Fibroblast of lung (primary cell): Measurements from ENCODE around the gene CAMK1D.

Experiments used
- EZH2 ChIP-seq: IDR thresholded peaks from 2 replicates; pipeline ENCODE4 v1.5.1; 2012; ENCODE audit warnings: low read length, control low read depth, mild to moderate bottlenecking; ENCODE audit errors: missing control alignments
- TF ChIP-seq, protein P1 (sequence below), 2 donors: IDR thresholded peaks in 1 of 2; conservative IDR thresholded peaks in 1 of 2; 1 replicate in 1 of 2; 2 replicates in 1 of 2; pipeline ENCODE4 v1.5.1; 2011 to 2012; ENCODE audit warnings: low read length in 2 of 2, control low read depth in 1 of 2, inconsistent platforms in 1 of 2, low read depth in 1 of 2, mild to moderate bottlenecking in 1 of 2

GRCh38 chr10:12704488-12704887 lies 355.1 kb downstream of the CAMK1D start:
- TF ChIP-seq, protein P1, sequence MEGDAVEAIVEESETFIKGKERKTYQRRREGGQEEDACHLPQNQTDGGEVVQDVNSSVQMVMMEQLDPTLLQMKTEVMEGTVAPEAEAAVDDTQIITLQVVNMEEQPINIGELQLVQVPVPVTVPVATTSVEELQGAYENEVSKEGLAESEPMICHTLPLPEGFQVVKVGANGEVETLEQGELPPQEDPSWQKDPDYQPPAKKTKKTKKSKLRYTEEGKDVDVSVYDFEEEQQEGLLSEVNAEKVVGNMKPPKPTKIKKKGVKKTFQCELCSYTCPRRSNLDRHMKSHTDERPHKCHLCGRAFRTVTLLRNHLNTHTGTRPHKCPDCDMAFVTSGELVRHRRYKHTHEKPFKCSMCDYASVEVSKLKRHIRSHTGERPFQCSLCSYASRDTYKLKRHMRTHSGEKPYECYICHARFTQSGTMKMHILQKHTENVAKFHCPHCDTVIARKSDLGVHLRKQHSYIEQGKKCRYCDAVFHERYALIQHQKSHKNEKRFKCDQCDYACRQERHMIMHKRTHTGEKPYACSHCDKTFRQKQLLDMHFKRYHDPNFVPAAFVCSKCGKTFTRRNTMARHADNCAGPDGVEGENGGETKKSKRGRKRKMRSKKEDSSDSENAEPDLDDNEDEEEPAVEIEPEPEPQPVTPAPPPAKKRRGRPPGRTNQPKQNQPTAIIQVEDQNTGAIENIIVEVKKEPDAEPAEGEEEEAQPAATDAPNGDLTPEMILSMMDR (conservative IDR thresholded peaks at IDR 0.05 in 1 of 2, IDR thresholded peaks at IDR 0.05 in 1 of 2; ENCODE audit: low read depth in 1 of 2, low read length in 2 of 2): no peak
- no peak for TF ChIP-seq EZH2
